Right kidney (tissue), 1 donor: ENCODE measurements around the gene CACNA1G.
A peak's percentile ranks its signal among the peaks of the same experiment; 100 is the strongest.

Source experiments
- DNase-seq: peaks from one replicate; pipeline ENCODE4 v3.0.0-alpha.2; 2016

Gene CACNA1G

GRCh38 chr17:50589095-50589705 is 28.7 kb downstream of the CACNA1G start:
- DNase-seq = peak; percentile 61

GRCh38 chr17:50590946-50591737 is 30.6 kb downstream of the CACNA1G start:
- DNase-seq = no peak

- peak; percentile 71 for DNase-seq
Measured at GRCh38 chr17:50593321-50593720, 32.8 kb downstream of the CACNA1G start.

- no peak for DNase-seq
Measured at GRCh38 chr17:50594128-50594823, 33.8 kb downstream of the CACNA1G start.

- DNase-seq = no peak
Measured at GRCh38 chr17:50594892-50595291, 34.4 kb downstream of the CACNA1G start.

GRCh38 chr17:50596191-50597037 is 35.9 kb downstream of the CACNA1G start:
- DNase-seq = no peak

GRCh38 chr17:50598487-50598886 is 38.0 kb downstream of the CACNA1G start:
- DNase-seq = no peak

GRCh38 chr17:50599606-50600005 is 39.1 kb downstream of the CACNA1G start:
- no peak for DNase-seq

- no peak for DNase-seq
Measured at GRCh38 chr17:50601823-50602375, 41.4 kb downstream of the CACNA1G start.

GRCh38 chr17:50602836-50603235 is 42.3 kb downstream of the CACNA1G start:
- no peak for DNase-seq

- DNase-seq = no peak
Measured at GRCh38 chr17:50603340-50603739, 42.8 kb downstream of the CACNA1G start.

GRCh38 chr17:50604513-50604912 is 44.0 kb downstream of the CACNA1G start:
- peak; percentile 69 for DNase-seq

GRCh38 chr17:50605429-50605828 is 44.9 kb downstream of the CACNA1G start:
- no peak for DNase-seq

- DNase-seq = no peak
Measured at GRCh38 chr17:50607522-50608175, 47.1 kb downstream of the CACNA1G start.

GRCh38 chr17:50608700-50609379 is 48.3 kb downstream of the CACNA1G start:
- DNase-seq = no peak

GRCh38 chr17:50609380-50610074 is 49.0 kb downstream of the CACNA1G start:
- no peak for DNase-seq

- no peak for DNase-seq
Measured at GRCh38 chr17:50611634-50612033, 51.1 kb downstream of the CACNA1G start.

GRCh38 chr17:50612281-50612680 is 51.8 kb downstream of the CACNA1G start:
- DNase-seq = no peak

GRCh38 chr17:50613007-50613992 is 52.8 kb downstream of the CACNA1G start:
- DNase-seq = no peak
